Skeletal muscle cell (primary cell): ENCODE results near the gene CLEC2D.
"Not testable (repeated sequence)": the region's sequence is repeated elsewhere in the genome, so short reads cannot be mapped to it uniquely, and the experiment has no call there.

ENCODE experiments used
- DNase-seq: peaks from one replicate; pipeline ENCODE4 v3.0.0-alpha.2; 2010; ENCODE audit warnings: low read depth
- H3K4me3 ChIP-seq: 2 replicates; pipeline ENCODE4 v1.5.1; 2011; ENCODE audit warnings: low read depth, mild to moderate bottlenecking, control low read depth, low read length, moderate library complexity

The CLEC2D gene

DNA sequence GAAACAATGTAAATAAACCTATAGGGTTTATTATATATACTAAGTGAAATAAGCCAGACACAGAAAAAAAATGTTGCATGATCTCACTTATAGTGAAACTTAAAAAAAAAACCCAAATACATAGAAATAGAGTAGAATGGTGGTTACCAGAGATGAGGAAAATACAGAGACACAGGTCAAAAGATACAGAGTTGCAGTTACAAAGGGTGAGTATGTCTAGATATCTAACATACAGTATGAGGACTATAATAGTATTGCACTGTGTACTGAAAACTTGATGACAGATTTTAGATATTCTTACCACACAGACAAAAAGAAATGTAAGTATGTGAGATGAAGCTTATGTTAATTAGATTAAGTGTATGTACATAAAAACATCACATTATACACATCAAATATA is 28.1 kb downstream of the CLEC2D start:
- H3K4me3 ChIP-seq = no peak overlapping the region
- no peak for DNase-seq

GRCh38 chr12:9698681-9699080 is 29.2 kb downstream of the CLEC2D start:
- H3K4me3 ChIP-seq = no peak overlapping the region
- DNase-seq = no peak

DNA sequence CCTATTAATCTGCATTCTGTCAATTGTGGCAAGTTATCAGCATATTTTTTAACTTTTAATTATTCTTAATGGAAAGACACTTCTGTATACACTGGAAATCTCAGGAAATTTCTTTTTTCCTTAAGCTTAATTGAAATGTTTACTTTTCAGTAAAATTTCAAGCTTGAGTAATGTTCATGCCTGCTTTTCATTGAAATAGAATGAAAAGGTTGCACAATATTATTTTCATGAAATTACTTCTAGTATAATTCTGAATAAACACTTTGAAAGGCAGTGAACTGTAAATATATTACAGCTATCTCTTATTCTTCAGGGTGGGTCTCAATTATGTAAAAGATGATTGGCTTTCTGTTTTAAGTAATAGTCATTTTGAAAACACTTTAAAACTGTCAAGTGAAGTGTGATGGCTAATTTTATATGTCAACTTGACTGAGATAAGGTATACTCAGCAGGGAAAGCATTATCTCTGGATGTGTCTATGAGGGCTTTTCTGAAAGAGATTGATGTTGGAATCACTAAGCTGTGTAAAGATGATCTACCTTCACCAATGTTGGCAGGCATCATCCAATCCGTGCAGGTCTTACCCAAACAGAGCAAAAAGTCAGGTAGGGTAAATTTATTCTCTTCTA is 29.9 kb downstream of the CLEC2D start:
- no peak overlapping the region for H3K4me3 ChIP-seq
- DNase-seq = no peak

- H3K4me3 ChIP-seq = no peak overlapping the region
Observed at GRCh38 chr12:9699898-9700605, 30.5 kb downstream of the CLEC2D start.

DNA sequence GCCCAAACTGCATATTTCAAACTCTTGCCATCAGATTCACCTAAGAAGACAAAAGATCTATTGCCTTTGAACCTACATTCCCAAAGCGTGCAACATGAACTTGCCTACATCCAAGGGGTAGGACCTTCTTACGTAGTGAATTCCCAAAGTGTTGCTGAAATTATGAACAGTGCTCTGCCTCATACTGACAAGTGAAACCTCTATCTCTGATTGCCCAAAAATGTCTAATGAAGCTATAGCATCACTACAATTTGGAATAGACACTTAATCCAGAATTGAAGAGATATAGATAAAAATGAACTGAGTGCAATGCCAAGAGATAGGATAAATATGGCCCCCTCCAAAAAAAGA is 31.1 kb downstream of the CLEC2D start:
- no peak overlapping the region for H3K4me3 ChIP-seq
- DNase-seq = no peak

More at GRCh38 chr12:9699898-9700605, 30.5 kb downstream of the CLEC2D start:
- DNase-seq = no peak

DNA sequence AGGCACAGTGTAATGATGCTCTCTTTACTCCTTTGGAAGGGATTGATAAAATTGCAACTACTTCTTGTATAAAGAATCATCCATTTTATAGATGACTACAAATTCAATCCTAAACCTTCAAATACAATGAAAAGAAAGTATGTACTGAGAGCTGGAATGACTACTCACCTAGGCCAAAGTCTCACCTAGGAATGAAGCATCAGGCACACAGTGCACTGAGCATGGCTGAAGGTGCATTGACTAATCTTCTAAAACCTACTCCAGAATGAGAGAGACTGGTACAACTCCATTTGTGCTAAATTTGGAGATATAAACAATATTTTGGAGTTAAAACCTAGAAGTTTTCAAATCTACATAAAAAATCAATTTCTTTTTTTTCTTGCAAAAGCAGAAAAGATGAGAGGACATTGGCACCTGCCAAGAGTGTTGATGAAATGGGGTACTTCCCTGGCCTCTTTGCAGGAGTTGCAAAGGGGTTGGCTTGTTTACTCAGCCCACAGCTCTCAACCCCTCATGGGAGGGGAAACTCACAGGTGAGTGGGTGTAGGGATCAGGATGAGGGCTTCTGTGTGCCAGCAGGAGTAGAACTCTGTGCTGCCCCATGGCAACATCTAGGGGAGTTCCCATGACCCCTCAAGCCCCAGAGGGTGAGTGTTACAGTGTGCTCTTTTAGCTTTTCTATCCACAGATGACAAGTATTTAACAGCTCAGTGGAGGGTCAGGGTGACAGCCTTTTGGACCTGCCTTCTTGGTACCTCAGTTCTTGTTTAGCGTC is 32.1 kb downstream of the CLEC2D start:
- no peak for DNase-seq
- no peak overlapping the region for H3K4me3 ChIP-seq

GRCh38 chr12:9702255-9702654 is 32.7 kb downstream of the CLEC2D start:
- no peak overlapping the region for H3K4me3 ChIP-seq
- DNase-seq = no peak

- H3K4me3 ChIP-seq, DNase-seq: not testable (repeated sequence)
Observed at GRCh38 chr12:9704561-9704960, 35.0 kb downstream of the CLEC2D start.

- H3K4me3 ChIP-seq = no peak overlapping the region
- no peak for DNase-seq
Observed at GRCh38 chr12:9706086-9706685, 36.7 kb downstream of the CLEC2D start.

GRCh38 chr12:9707356-9707755 is 37.8 kb downstream of the CLEC2D start:
- DNase-seq = no peak

GRCh38 chr12:9707864-9708808 is 38.6 kb downstream of the CLEC2D start:
- no peak for DNase-seq
- no peak overlapping the region for H3K4me3 ChIP-seq

More at GRCh38 chr12:9707356-9707755, 37.8 kb downstream of the CLEC2D start:
- no peak overlapping the region for H3K4me3 ChIP-seq

DNA sequence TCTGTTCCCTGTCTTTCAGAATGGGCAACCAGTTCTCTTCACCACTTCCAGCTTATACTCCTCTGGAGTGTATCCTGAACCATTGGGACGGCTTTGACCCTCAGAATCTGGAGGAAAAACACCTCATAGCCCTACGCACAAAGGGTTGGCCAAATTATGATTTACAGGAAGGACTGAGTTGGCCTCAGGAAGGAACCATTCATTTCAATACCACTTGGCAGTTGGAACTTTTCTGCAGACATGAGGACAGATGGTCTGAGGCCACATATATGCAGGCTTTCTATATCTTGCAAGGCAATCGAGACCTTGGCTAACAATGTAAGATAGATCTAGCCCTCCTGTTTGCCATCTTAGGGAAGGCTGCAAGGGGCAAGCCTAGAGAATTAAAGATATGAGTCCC is 39.3 kb downstream of the CLEC2D start:
- H3K4me3 ChIP-seq = no peak overlapping the region
- DNase-seq = no peak

DNA sequence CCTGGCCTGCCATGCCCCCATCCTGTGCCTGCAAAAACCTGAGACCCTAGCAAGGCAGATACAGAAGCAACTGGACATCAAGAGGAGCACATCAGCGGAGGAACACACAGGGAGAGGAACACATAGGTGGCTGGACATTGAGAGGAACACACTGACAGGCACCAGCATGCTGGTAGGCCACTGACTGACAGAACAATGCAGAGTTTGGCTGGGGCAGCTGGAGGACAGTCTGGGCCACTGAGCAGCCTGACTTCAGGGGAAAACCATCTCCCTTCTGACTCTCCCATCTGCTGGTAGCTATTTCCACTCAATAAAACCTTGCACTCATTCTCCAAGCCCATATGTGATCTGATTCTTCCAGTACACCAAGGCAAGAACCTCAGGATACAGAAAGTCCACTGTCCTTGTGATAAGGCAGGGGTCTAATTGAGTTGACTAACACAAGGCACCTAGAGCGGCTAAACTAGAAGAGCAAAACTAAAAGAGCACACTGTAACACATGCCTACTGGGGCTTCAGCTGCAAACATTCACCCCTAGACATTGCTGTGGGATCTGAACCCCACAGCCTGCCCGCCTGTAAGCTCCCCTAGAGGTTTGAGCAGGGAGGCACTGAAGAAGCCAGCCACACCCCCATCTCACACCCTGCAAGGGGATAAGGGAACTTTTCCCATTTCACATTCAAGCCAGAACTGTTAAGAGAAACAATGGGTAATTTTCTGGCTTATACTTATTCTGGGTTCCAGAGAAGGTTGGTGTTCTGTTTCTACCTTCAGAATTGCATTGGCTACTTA is 41.3 kb downstream of the CLEC2D start:
- DNase-seq = no peak

GRCh38 chr12:9711664-9712063 is 42.2 kb downstream of the CLEC2D start:
- no peak for DNase-seq
- H3K4me3 ChIP-seq = no peak overlapping the region

More for the DNA sequence above, 41.3 kb downstream of the CLEC2D start:
- H3K4me3 ChIP-seq = no peak overlapping the region

- not testable (repeated sequence) for DNase-seq, H3K4me3 ChIP-seq
Observed at GRCh38 chr12:9713032-9713558, 43.6 kb downstream of the CLEC2D start.

- no peak overlapping the region for H3K4me3 ChIP-seq
- no peak for DNase-seq
Observed at GRCh38 chr12:9717070-9717925, 47.8 kb downstream of the CLEC2D start.

GRCh38 chr12:9718968-9719367 is 49.5 kb downstream of the CLEC2D start:
- no peak overlapping the region for H3K4me3 ChIP-seq
- DNase-seq = no peak
